Chondrocyte (in vitro differentiated cells): Measurements from ENCODE around the gene RRP7A. TPM values are rescaled to one million over a fixed set of nuclear protein-coding genes. Genes with fewer than 3 reads are reported as not detected.
"Not testable (repeated sequence)": the region's sequence is repeated elsewhere in the genome, so short reads cannot be mapped to it uniquely, and the experiment has no call there.

Experiments
- DNase-seq: peaks from one replicate; pipeline ENCODE4 v3.0.0; 2021; ENCODE audit warnings: mixed read lengths, low spot score
- H3K27ac Mint-ChIP-seq: one replicate; pipeline ENCODE4 v1.8.0; 2021; ENCODE audit warnings: mild to moderate bottlenecking, moderate library complexity, mixed read lengths; ENCODE audit not compliant: unreplicated experiment
- H3K27me3 Mint-ChIP-seq: 2 replicates; pipeline ENCODE4 v1.8.0; 2021; ENCODE audit warnings: low read depth, mixed read lengths
- H3K36me3 Mint-ChIP-seq: 2 replicates; pipeline ENCODE4 v1.8.0; 2021; ENCODE audit warnings: low read depth, mixed read lengths
- H3K4me1 Mint-ChIP-seq: 2 replicates; pipeline ENCODE4 v1.8.0; 2021; ENCODE audit warnings: low read depth, mild to moderate bottlenecking, mixed read lengths
- H3K4me3 Mint-ChIP-seq: one replicate; pipeline ENCODE4 v1.8.0; 2021; ENCODE audit warnings: mild to moderate bottlenecking, moderate library complexity, mixed read lengths; ENCODE audit not compliant: unreplicated experiment
- H3K9me3 Mint-ChIP-seq: 2 replicates; pipeline ENCODE4 v1.8.0; 2021; ENCODE audit warnings: low read depth, mixed read lengths
- total RNA-seq: library from RNA; stranded (reverse); gene quantifications from 3 replicates; pipeline ENCODE4 v1.2.1, GENCODE V29; 2021
- TF ChIP-seq, protein P1 (sequence below): fragments of 200-600 bp; sonication (generic); IDR thresholded peaks from 2 replicates; pipeline ENCODE4 v1.5.0; 2021; ENCODE audit warnings: antibody characterized with exemption, mild to moderate bottlenecking, moderate library complexity

The RRP7A gene
- total RNA-seq, 1 donor from 2014 or later: 33.8 TPM

DNA sequence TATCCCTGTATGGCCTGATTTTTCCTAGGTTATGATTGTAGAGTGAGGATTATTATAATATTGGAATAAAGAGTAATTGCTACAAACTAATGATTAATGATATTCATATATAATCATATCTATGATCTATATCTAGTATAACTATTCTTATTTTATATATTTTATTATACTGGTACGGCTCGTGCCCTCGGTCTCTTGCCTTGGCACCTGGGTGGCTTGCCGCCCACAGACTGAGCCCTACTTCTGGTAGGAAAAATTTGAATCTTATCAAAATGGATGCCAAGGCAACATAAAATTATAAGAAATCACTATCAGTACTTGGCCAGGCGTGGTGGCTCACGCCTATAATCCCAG, 32.7 kb upstream of the RRP7A start:
- not testable (repeated sequence) for H3K27me3 Mint-ChIP-seq
- TF ChIP-seq, protein P1, sequence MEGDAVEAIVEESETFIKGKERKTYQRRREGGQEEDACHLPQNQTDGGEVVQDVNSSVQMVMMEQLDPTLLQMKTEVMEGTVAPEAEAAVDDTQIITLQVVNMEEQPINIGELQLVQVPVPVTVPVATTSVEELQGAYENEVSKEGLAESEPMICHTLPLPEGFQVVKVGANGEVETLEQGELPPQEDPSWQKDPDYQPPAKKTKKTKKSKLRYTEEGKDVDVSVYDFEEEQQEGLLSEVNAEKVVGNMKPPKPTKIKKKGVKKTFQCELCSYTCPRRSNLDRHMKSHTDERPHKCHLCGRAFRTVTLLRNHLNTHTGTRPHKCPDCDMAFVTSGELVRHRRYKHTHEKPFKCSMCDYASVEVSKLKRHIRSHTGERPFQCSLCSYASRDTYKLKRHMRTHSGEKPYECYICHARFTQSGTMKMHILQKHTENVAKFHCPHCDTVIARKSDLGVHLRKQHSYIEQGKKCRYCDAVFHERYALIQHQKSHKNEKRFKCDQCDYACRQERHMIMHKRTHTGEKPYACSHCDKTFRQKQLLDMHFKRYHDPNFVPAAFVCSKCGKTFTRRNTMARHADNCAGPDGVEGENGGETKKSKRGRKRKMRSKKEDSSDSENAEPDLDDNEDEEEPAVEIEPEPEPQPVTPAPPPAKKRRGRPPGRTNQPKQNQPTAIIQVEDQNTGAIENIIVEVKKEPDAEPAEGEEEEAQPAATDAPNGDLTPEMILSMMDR: peak; percentile 57

DNA sequence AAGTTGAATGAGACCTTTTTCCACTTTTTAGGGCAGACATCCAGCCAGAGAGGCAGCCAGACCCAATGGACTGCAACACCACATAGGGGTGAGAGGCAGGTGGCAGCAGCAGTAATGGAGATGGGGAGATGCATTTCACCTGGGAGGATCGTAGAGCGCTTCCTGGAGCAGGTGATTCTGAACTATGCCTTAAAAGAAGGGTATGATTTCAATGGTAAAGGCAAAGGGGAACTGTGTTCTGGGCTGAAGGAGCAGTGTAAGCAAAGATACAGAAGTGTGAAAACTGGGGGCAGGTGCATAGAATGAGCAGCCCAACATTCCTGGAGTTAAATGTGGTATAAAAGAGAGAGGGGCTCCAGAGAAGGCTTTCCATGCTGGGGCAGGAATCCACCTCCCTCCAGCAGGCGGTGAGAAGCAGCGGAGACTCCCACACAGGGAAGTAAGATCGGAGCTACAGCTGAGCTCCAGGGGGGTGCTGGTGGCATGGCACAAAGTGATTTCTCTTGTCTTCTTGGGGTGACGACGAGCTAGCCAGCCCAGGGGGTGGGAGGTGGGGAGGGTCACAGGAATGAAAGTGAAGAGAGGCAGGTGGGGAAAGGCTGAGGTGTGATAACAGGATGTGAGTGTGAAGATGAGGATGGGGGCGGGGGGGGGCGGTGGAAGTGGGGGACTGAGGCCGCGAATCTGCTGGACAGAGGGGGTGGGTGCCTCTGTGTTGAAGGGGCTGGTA, 29.9 kb upstream of the RRP7A start:
- Mint-ChIP-seq H3K9me3 (no peaks in the 10 kb centered on the region), H3K4me1 (peaks cover 3% of the 10 kb centered on the region), H3K36me3 (no peaks in the 10 kb centered on the region), H3K4me3 (no peak overlapping the region), H3K27ac (no peak overlapping the region), H3K27me3 (peaks cover 5% of the 10 kb centered on the region)
- DNase-seq: no peak
- TF ChIP-seq, protein P1: no peak

More for the DNA sequence above, 32.7 kb upstream of the RRP7A start:
- not testable (repeated sequence) for H3K36me3 Mint-ChIP-seq, H3K4me1 Mint-ChIP-seq, H3K9me3 Mint-ChIP-seq, H3K27ac Mint-ChIP-seq, DNase-seq, H3K4me3 Mint-ChIP-seq

DNA sequence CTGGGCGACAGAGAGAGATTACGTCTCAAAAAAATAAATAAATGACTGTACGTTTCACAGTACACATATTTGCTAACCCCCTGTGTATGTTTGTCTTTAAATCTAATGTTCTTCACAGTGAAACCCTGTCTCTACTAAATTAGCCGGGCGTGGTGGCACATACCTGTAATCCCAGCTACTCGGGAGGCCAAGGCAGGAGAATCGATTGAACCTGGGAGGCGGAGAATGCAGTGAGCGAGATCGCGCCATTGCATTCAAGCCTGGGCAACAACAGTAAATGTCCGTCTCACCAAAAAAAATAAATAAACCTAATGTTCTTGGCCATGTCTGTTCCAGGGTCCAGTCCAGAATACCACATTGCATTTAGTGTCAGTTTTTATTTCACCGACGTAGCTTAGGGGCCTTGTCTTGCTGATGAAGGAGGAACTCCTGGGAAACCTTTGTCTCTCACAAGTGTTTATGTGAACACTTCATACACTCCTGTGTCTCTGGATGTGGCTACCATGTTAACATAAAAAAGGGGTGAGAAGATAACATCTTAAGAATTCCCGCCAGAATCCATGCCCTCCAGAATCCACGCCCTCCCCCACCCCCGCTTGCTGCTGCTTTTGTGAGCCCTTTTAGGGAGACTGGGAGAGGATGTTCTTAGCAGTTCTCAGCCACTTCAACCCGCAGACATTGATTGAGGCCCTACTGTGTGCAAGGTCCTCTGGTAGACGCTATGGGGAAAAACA, 29.2 kb upstream of the RRP7A start:
- no peak for DNase-seq
- Mint-ChIP-seq H3K36me3 (no peaks in the 10 kb centered on the region), H3K4me1 (peaks cover under 1% of the 10 kb centered on the region), H3K9me3 (no peaks in the 10 kb centered on the region), H3K27ac (no peak overlapping the region), H3K27me3 (peaks cover 5% of the 10 kb centered on the region), H3K4me3 (no peak overlapping the region)
- TF ChIP-seq, protein P1: no peak

DNA sequence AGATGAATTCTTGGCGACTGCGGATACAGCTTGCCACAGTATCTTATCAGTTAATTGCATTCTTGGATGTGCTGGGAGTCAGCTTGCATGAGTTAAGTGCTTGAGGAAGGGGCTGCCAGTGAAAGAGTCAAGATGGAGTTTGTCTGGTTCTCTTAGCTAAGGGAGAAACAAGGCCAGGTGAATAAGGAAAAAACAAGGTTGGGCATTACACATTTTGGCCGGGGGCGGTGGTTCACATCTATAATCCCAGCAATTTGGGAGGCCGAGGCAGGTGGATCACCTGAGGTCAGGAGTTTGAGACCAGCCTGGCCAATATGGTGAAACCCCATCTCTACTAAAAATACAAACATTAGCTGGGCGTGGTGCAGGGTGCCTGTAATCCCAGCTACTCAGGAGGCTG, 28.5 kb upstream of the RRP7A start:
- H3K27ac Mint-ChIP-seq, H3K4me1 Mint-ChIP-seq, H3K9me3 Mint-ChIP-seq, H3K27me3 Mint-ChIP-seq, DNase-seq, H3K4me3 Mint-ChIP-seq, H3K36me3 Mint-ChIP-seq: not testable (repeated sequence)

- no peaks in the 10 kb centered on the region for H3K4me1 Mint-ChIP-seq
- H3K27ac Mint-ChIP-seq: no peak overlapping the region
- peaks cover 5% of the 10 kb centered on the region for H3K27me3 Mint-ChIP-seq
- no peak for DNase-seq
- no peak overlapping the region for H3K4me3 Mint-ChIP-seq
- TF ChIP-seq, protein P1: no peak
- H3K9me3 Mint-ChIP-seq: no peaks in the 10 kb centered on the region
- H3K36me3 Mint-ChIP-seq: no peaks in the 10 kb centered on the region
Measured at GRCh38 chr22:42547562-42547961, 28.0 kb upstream of the RRP7A start.
